Melanocyte of skin (primary cell): ENCODE results near the gene CD1E. TPM values are rescaled to one million over a fixed set of nuclear protein-coding genes. Genes with fewer than 3 reads are reported as not detected.

Experiments used
- total RNA-seq, 2 donors: library from RNA; depleted of rRNA; stranded (reverse); fragments of >200 nt; gene quantifications; 2 replicates each; pipeline ENCODE4 v1.2.3, GENCODE V29; 2012

Gene CD1E
- not detected for total RNA-seq

GRCh38 chr1:158353303-158354075 is at the start of gene CD1E:
Gene CD1E, plus strand, starts transcription at chr1:158353894. Its CDS starts 95 bp downstream, at chr1:158353989.

GRCh38 chr1:158331481-158332150 is 22.1 kb upstream of the CD1E start, which contains the start of gene CD1B:
Gene CD1B, minus strand, starts transcription at chr1:158331531. Its CDS starts 108 bp downstream, at chr1:158331423.

GRCh38 chr1:158398818-158399514 is 45.3 kb downstream of the CD1E start, which contains the start of gene OR10T2:
Gene OR10T2, minus strand, starts transcription at chr1:158399466. Its CDS starts 0 bp downstream, at chr1:158399466.

Other genes starting within 250 kb of the CD1E start
- gene CD1D, start 173.0 kb upstream of the CD1E start, total RNA-seq = under 1 TPM; under 0.01 to 0.34 TPM
- not detected for gene CD1A, start 99.5 kb upstream of the CD1E start, total RNA-seq
- not detected for gene CD1C, start 64.0 kb upstream of the CD1E start, total RNA-seq
- not detected for gene CD1B, start 22.4 kb upstream of the CD1E start, total RNA-seq
- gene OR10T2, start 45.6 kb downstream of the CD1E start, total RNA-seq = not detected
- not detected for gene OR10K2, start 72.3 kb downstream of the CD1E start, total RNA-seq
- gene OR10K1, start 107.9 kb downstream of the CD1E start, total RNA-seq = not detected
- gene OR10R2, start 118.3 kb downstream of the CD1E start, total RNA-seq = not detected
- gene OR6Y1, start 200.5 kb downstream of the CD1E start, total RNA-seq = not detected
- gene OR6P1, start 216.7 kb downstream of the CD1E start, total RNA-seq = not detected
- gene OR10X1, start 226.0 kb downstream of the CD1E start, total RNA-seq = not detected